GM23338 (cell line): ENCODE measurements around the gene KRT1. TPM values are rescaled to one million over a fixed set of nuclear protein-coding genes. Genes with fewer than 3 reads are reported as not detected.

ENCODE experiments used
- ATAC-seq: fragments of 200-7000 bp; cut with Tn5 transposase; 3 replicates; pipeline ENCODE4 v1.9.1; 2020
- DNase-seq: peaks from one replicate; pipeline ENCODE4 v3.0.0-alpha.2; 2015; ENCODE audit warnings: low spot score
- H2AFZ ChIP-seq: fragments of 200-600 bp; sonication (generic); 2 replicates; pipeline ENCODE4 v1.8.0; 2016; ENCODE audit warnings: antibody characterized with exemption, mild to moderate bottlenecking, moderate library complexity
- H3F3A ChIP-seq: fragments of 200-600 bp; sonication (generic); replicated peaks from 2 replicates; pipeline ENCODE4 v1.8.0; 2017; ENCODE audit warnings: antibody characterized with exemption, mixed run types, low read depth
- H3K27ac ChIP-seq: fragments of 200-600 bp; sonication (generic); 2 replicates; pipeline ENCODE4 v1.6.1; 2016; ENCODE audit warnings: low read depth
- H3K27me3 ChIP-seq: fragments of 200-600 bp; sonication (generic); 2 replicates; pipeline ENCODE4 v1.8.0; 2016; ENCODE audit warnings: mild to moderate bottlenecking, mixed run types, moderate library complexity; ENCODE audit not compliant: insufficient read depth
- H3K36me3 ChIP-seq: fragments of 200-600 bp; sonication (generic); 2 replicates; pipeline ENCODE4 v1.8.0; 2016; ENCODE audit warnings: mild to moderate bottlenecking; ENCODE audit not compliant: insufficient read depth
- H3K4me1 ChIP-seq: fragments of 200-600 bp; sonication (generic); 2 replicates; pipeline ENCODE4 v1.8.0; 2016; ENCODE audit warnings: mild to moderate bottlenecking, moderate library complexity; ENCODE audit not compliant: insufficient read depth
- H3K4me2 ChIP-seq: fragments of 200-600 bp; sonication (generic); 2 replicates; pipeline ENCODE4 v1.7.1; 2017; ENCODE audit warnings: mixed run types
- H3K4me3 ChIP-seq: fragments of 200-600 bp; sonication (generic); 2 replicates; pipeline ENCODE4 v1.6.1; 2016; ENCODE audit warnings: mixed run types
- H3K79me2 ChIP-seq: fragments of 200-600 bp; sonication (generic); replicated peaks from 2 replicates; pipeline ENCODE4 v1.8.0; 2017; ENCODE audit warnings: mild to moderate bottlenecking; ENCODE audit not compliant: insufficient read depth
- H3K9me2 ChIP-seq: fragments of 200-600 bp; sonication (generic); 2 replicates; pipeline ENCODE4 v1.8.0; 2017; ENCODE audit not compliant: insufficient read depth
- H4K20me1 ChIP-seq: fragments of 200-600 bp; sonication (generic); replicated peaks from 2 replicates; pipeline ENCODE4 v1.8.0; 2017; ENCODE audit warnings: mild to moderate bottlenecking; ENCODE audit not compliant: insufficient read depth
- H3K27ac Mint-ChIP-seq: 2 replicates; pipeline ENCODE4 v1.8.0; 2020; ENCODE audit warnings: inconsistent platforms, mild to moderate bottlenecking, moderate library complexity, mixed read lengths
- H3K27me3 Mint-ChIP-seq: 3 replicates; pipeline ENCODE4 v1.8.0; 2022; ENCODE audit warnings: low read depth, mild to moderate bottlenecking, moderate library complexity, mixed read lengths, inconsistent platforms; ENCODE audit not compliant: insufficient read depth, poor library complexity
- H3K36me3 Mint-ChIP-seq: 3 replicates; pipeline ENCODE4 v1.8.0; 2021; ENCODE audit warnings: low read depth, mild to moderate bottlenecking, inconsistent platforms, moderate library complexity, mixed read lengths
- H3K4me1 Mint-ChIP-seq: 3 replicates; pipeline ENCODE4 v1.8.0; 2020; ENCODE audit warnings: mild to moderate bottlenecking, inconsistent platforms, mixed read lengths
- H3K4me3 Mint-ChIP-seq: 3 replicates; pipeline ENCODE4 v1.8.0; 2021; ENCODE audit warnings: moderate library complexity, mild to moderate bottlenecking, inconsistent platforms, mixed read lengths
- H3K9me3 Mint-ChIP-seq: 3 replicates; pipeline ENCODE4 v1.8.0; 2020; ENCODE audit warnings: moderate library complexity, mild to moderate bottlenecking, inconsistent platforms, mixed read lengths
- CREB1 ChIP-seq: fragments of 250-450 bp; sonication (Bioruptor Pico); IDR thresholded peaks from 2 replicates; pipeline ENCODE4 v1.5.0; 2020; ENCODE audit warnings: low read depth, mild to moderate bottlenecking, moderate library complexity
- CTCF ChIP-seq, 2 experiments: fragments of 200-600 bp in 1 of 2; sonication (generic) in 1 of 2; conservative IDR thresholded peaks; 2 replicates each; pipeline versions ENCODE4 v1.5.1 to v1.6.1; 2016 to 2017; ENCODE audit warnings: antibody characterized with exemption in 2 of 2, low read depth in 2 of 2, mild to moderate bottlenecking in 2 of 2, moderate library complexity in 1 of 2
- EZH2 ChIP-seq: fragments of 200-600 bp; sonication (generic); IDR thresholded peaks from one replicate; pipeline ENCODE4 v1.8.0; 2017; ENCODE audit warnings: antibody characterized with exemption, mild to moderate bottlenecking, low read depth; ENCODE audit not compliant: unreplicated experiment
- EZH2phosphoT487 ChIP-seq: fragments of 200-600 bp; sonication (generic); IDR thresholded peaks from one replicate; pipeline ENCODE4 v1.8.1; 2018; ENCODE audit warnings: antibody characterized with exemption; ENCODE audit not compliant: unreplicated experiment
- NANOG ChIP-seq: IDR thresholded peaks from 2 replicates; pipeline ENCODE4 v1.6.1; 2016; ENCODE audit warnings: antibody characterized with exemption, borderline replicate concordance
- POLR2AphosphoS5 ChIP-seq: IDR thresholded peaks from 2 replicates; pipeline ENCODE4 v1.6.1; 2016; ENCODE audit warnings: antibody characterized with exemption, low read depth
- REST ChIP-seq: IDR thresholded peaks from one replicate; pipeline ENCODE4 v1.6.1; 2018; ENCODE audit warnings: antibody characterized with exemption; ENCODE audit not compliant: unreplicated experiment
- ZNF331 ChIP-seq: fragments of 250-450 bp; sonication (Bioruptor Pico); IDR thresholded peaks from 2 replicates; pipeline ENCODE4 v1.5.0; 2020; ENCODE audit warnings: low read depth, mild to moderate bottlenecking, moderate library complexity
- ZNF462 ChIP-seq: fragments of 250-450 bp; sonication (Bioruptor Pico); IDR thresholded peaks from 2 replicates; pipeline ENCODE4 v1.5.0; 2020; ENCODE audit warnings: mild to moderate bottlenecking, moderate library complexity
- polyA plus RNA-seq: library from polyadenylated mRNA; unstranded; fragments of >200 nt; fragmentation: Nextera tagmentation; extraction: Ambion mirVana; gene quantifications from 2 replicates; pipeline ENCODE4 v1.2.1, GENCODE V29; 2016
- total RNA-seq: library from RNA; depleted of rRNA; stranded (reverse); fragments of >200 nt; shearing (Covaris generic); gene quantifications from 2 replicates; pipeline ENCODE4 v1.2.3, GENCODE V29; 2014

The KRT1 gene
- total and polyA plus RNA-seq, 2 experiments from 2014 or later = not detected

- no peak for TF ChIP-seq ZNF462 (CRISPR knock-in tag)
These were observed 22.0 kb downstream of the KRT1 start (continued) for GRCh38 chr12:52658196-52658595.

- Histone ChIP-seq H3K27me3 (no peaks in the 10 kb centered on the region), H3K4me3 (no peak overlapping the region), H4K20me1 (no peaks in the 10 kb centered on the region), H3K4me2 (no peak overlapping the region), H3K27ac (no peak overlapping the region), H3K9me2 (no peaks in the 10 kb centered on the region), H3K36me3 (no peaks in the 10 kb centered on the region), H3F3A (no peaks in the 10 kb centered on the region), H3K4me1 (no peaks in the 10 kb centered on the region), H3K79me2 (no peaks in the 10 kb centered on the region), H2AFZ (peak overlapping the region; percentile 38; the same call in 1 of the 2 replicates)
- DNase-seq (no peak), ATAC-seq (no peak)
- H3K36me3 Mint-ChIP-seq = no peaks in the 10 kb centered on the region
- no peak overlapping the region for H3K4me3 Mint-ChIP-seq
- no peaks in the 10 kb centered on the region; the same call in 2 of the 3 replicates for H3K4me1 Mint-ChIP-seq
- no peak overlapping the region for H3K27ac Mint-ChIP-seq
- H3K27me3 Mint-ChIP-seq = peaks cover 5% of the 10 kb centered on the region
- H3K9me3 Mint-ChIP-seq = peaks cover under 1% of the 10 kb centered on the region; the same call in 1 of the 3 replicates
- no peak for TF ChIP-seq ZNF331 (CRISPR knock-in tag)
- no peak for TF ChIP-seq NANOG
- no peak for TF ChIP-seq EZH2
- TF ChIP-seq CTCF (conservative IDR thresholded peaks at IDR 0.05; ENCODE audit: low read depth in 2 of 2) = no peak
- no peak for TF ChIP-seq EZH2phosphoT487
- TF ChIP-seq REST = no peak
- TF ChIP-seq CREB1 (CRISPR knock-in tag) = no peak
- no peak for TF ChIP-seq POLR2AphosphoS5
These were observed 22.8 kb downstream of the KRT1 start for GRCh38 chr12:52657250-52657902.
